ENCODE results near the gene ALDH16A1.

- TF ChIP-seq EP300 (IDR thresholded peaks at IDR 0.05) (no peak), POLR2A (IDR thresholded peaks at IDR 0.05) (no peak)
- TF ChIP-seq, protein P1, sequence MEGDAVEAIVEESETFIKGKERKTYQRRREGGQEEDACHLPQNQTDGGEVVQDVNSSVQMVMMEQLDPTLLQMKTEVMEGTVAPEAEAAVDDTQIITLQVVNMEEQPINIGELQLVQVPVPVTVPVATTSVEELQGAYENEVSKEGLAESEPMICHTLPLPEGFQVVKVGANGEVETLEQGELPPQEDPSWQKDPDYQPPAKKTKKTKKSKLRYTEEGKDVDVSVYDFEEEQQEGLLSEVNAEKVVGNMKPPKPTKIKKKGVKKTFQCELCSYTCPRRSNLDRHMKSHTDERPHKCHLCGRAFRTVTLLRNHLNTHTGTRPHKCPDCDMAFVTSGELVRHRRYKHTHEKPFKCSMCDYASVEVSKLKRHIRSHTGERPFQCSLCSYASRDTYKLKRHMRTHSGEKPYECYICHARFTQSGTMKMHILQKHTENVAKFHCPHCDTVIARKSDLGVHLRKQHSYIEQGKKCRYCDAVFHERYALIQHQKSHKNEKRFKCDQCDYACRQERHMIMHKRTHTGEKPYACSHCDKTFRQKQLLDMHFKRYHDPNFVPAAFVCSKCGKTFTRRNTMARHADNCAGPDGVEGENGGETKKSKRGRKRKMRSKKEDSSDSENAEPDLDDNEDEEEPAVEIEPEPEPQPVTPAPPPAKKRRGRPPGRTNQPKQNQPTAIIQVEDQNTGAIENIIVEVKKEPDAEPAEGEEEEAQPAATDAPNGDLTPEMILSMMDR (IDR thresholded peaks at IDR 0.05): no peak
Measured at GRCh38 chr19:49420227-49420626, 32.8 kb upstream of the ALDH16A1 start.
